ENCODE measurements around the gene KDM1A. TPM values are rescaled to one million over a fixed set of nuclear protein-coding genes. Genes with fewer than 3 reads are reported as not detected.
"Not testable (repeated sequence)": the region's sequence is repeated elsewhere in the genome, so short reads cannot be mapped to it uniquely, and the experiment has no call there.

The KDM1A gene
- total RNA-seq, 1 experiment from 2014 or later = 141 TPM

- DNase-seq (ENCODE audit: low read depth) = not testable (repeated sequence)
Measured at GRCh38 chr1:23010025-23010424, 9.2 kb upstream of the KDM1A start.

GRCh38 chr1:23013657-23014056, 5.6 kb upstream of the KDM1A start:
- DNase-seq (ENCODE audit: low read depth) = peak; percentile 7

GRCh38 chr1:23018661-23019093, 591 bp upstream of the KDM1A start:
- no peak for DNase-seq (ENCODE audit: low read depth)

- peak; percentile 39 for DNase-seq (ENCODE audit: low read depth)
Measured at GRCh38 chr1:23019863-23020625, 776 bp downstream of the KDM1A start.

- peak; percentile 17 for DNase-seq (ENCODE audit: low read depth)
Measured at GRCh38 chr1:23020706-23021405, 1.6 kb downstream of the KDM1A start.

- DNase-seq (ENCODE audit: low read depth) = no peak
Measured at GRCh38 chr1:23021834-23022233, 2.6 kb downstream of the KDM1A start.

GRCh38 chr1:23023174-23023845, 4.0 kb downstream of the KDM1A start:
- DNase-seq (ENCODE audit: low read depth) = no peak

- DNase-seq (ENCODE audit: low read depth) = no peak
Measured at GRCh38 chr1:23026568-23026967, 7.3 kb downstream of the KDM1A start.

- no peak for DNase-seq (ENCODE audit: low read depth)
Measured at GRCh38 chr1:23027352-23027907, 8.2 kb downstream of the KDM1A start.

GRCh38 chr1:23029337-23029736, 10.1 kb downstream of the KDM1A start:
- no peak for DNase-seq (ENCODE audit: low read depth)

GRCh38 chr1:23035823-23036452, 16.7 kb downstream of the KDM1A start:
- DNase-seq (ENCODE audit: low read depth) = no peak

GRCh38 chr1:23037081-23037740, 17.9 kb downstream of the KDM1A start:
- no peak for DNase-seq (ENCODE audit: low read depth)

- DNase-seq (ENCODE audit: low read depth) = no peak
Measured at GRCh38 chr1:23039308-23039826, 20.1 kb downstream of the KDM1A start.

GRCh38 chr1:23040509-23040908, 21.2 kb downstream of the KDM1A start:
- DNase-seq (ENCODE audit: low read depth) = no peak

GRCh38 chr1:23044035-23044434, 24.8 kb downstream of the KDM1A start:
- DNase-seq (ENCODE audit: low read depth) = no peak

- no peak for DNase-seq (ENCODE audit: low read depth)
Measured at GRCh38 chr1:23050201-23050600, 30.9 kb downstream of the KDM1A start.

GRCh38 chr1:23051290-23051909, 32.1 kb downstream of the KDM1A start:
- no peak for DNase-seq (ENCODE audit: low read depth)

- no peak for DNase-seq (ENCODE audit: low read depth)
Measured at GRCh38 chr1:23057301-23057700, 38.0 kb downstream of the KDM1A start.

- no peak for DNase-seq (ENCODE audit: low read depth)
Measured at GRCh38 chr1:23062271-23062670, 43.0 kb downstream of the KDM1A start.

- DNase-seq (ENCODE audit: low read depth) = no peak
Measured at GRCh38 chr1:23065385-23065784, 46.1 kb downstream of the KDM1A start.

Measured in HT1080 (cell line).